DMS53 treated with DMSO at 0.1 percent for 48 hours (cell line): Measurements from ENCODE around the gene SPNS3.

Experiments
- DNase-seq: peaks from one replicate; lab custom pipeline; 2025; ENCODE audit not compliant: unreplicated experiment; lab: John Stamatoyannopoulos, UW

The SPNS3 gene

DNA sequence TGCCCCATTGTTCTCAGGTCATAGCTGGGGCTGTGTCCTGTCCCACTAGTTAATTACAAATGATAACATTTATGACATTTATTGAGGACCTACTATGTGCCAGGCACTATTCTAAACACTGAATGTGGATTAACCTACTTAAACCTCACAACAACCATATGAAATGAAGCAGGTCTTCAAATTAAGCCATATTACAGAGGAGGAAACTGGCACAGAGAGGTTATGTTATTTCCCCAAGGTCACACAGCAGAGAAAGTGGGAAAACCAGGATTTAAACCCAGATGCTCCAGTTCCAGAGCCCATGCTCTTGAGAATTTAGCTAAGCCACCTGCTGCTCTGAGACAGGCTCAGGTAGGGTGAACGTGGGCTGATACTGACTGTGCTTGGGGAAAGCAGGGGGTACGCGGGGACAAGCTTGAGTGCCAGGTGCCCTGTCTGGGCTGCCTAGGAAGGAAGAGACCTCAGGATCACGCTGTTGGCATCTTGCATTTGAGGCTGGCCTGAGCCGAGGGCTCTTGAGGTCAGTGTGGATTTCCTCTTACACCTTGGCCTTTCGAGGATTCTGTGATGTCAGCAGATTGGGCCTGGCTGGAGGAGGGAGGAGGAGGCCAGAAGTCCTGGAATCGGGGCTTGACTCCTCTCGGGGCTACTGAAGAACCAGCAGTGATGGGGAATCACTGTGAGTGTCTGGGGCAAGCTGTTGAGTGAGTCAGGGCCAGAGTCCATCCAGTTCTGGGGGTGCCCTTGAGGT is 73.8 kb downstream of the SPNS3 start:
- DNase-seq, result no peak

DNA sequence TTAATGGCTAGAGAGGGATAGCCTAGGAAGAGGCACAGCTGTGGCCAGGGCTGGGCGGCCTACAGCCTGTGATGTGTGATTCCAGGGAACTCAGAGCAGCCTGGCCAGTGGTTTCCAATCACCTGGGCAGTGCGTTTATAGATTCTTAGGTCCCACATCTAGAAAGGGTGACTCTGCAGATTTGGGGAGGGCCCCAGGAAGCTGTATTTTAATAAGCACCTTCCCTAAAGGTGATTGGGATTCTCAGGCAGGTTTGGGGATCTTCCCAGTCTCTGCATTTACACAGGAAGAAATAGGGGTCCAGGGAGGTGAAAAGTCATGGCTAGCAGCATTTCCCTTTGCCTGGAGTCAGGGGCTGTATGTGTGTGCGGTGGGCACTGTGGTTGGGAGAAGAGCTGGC is 74.5 kb downstream of the SPNS3 start:
- DNase-seq, result no peak

DNA sequence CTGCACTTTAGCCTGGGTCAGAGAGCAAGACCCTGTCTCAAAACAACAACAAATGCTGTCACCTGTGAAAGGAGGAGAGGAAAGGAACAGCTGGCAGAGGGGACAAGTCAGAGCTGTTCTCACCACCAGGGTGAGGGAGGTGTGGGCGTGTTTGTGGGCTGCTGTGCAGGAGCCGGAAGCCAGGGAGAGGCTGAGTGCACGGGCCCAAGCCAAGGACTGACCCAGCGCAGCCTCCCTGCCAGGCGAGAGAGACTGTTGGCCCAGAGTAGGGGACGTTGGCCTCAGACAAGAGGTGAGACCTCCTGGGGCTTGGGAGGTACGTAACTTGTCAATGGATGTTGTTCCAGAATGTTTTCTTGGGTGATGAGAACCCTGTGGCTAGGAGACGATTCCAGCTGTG is 75.7 kb downstream of the SPNS3 start:
- DNase-seq, result no peak

DNA sequence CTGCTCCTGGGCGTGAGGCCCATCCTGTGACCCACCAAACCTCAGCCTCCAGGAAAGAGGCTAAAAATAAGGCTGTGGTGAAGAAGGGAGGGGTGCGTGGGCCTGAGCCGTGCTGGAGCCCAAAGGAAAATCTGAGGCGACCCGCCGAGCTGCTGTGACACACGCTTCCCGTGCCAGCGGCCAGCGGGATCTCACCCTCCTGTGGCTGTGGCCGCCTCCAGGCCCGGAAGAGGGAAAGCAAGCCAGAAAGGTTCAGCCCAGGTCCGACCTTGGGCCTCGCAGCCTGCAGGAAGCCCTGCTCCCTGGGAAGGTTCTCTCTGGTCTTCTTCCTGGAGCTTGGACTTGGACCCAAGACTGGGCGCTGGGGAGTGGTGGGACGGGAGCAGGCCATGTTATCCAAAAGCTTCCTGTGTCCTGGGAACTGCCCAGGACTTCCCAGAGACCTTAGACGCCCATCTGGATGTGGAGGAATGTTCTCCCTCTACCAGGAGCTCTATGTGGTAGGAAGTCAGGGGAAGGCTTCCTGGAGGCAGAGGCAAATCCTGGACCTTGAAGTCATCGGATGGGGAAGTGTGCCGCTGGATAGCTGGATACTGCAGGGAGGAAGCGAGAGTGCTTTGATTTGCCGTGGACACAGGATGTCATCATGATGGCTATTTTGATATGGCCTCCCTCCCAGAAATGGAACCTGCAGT is 76.3 kb downstream of the SPNS3 start:
- no peak for DNase-seq

DNA sequence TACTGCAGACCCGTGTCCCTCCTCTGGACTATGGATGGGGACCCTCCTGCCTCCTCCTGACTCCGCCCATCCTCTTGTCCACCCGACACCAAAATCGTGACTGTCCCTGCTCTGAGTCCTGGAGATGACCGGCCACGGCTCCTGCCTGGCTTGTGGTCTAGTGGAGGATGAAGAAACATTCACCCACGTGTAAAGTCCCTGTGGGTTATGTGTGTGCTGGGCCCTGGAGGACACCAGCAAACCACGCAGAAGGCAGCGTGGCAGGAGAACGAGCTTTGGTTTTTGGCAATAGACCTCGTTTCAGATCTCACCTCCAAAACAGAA is 76.8 kb downstream of the SPNS3 start:
- DNase-seq, result no peak

DNA sequence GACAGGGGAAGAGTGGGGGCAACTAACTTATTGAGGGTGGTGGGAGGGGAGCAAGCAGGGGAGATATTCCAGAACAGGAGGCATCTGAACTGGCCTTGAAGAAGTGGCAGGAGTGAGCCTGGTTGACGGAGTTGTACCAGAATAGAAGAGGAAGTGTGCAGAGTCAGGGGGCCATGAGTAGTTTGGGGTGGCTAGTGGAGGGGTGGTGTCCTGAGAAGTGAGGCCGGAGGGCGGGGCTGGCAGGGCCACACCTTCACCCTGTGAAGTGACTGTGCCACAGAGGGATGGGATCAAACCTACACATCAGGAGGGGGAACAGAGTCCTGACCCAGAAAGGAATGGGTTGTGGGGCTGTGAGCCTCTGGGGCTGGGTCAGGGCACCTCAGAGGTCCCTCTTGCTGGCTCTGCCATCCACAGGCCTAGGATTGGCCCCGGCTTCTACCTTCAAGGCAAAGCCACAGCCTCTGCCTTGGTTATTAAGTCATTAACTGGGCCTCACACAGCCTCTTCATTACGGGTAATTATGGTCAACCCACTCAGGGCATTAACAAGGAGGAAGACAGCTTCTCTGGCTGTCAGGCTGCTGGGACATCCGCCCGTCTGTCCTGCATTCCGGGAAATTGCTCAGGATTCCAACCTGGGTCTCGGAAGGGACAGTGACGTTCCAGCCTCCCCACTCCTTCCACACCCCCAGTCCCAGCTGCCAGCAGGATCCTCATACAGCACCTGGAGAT is 77.6 kb downstream of the SPNS3 start:
- DNase-seq, result no peak

DNA sequence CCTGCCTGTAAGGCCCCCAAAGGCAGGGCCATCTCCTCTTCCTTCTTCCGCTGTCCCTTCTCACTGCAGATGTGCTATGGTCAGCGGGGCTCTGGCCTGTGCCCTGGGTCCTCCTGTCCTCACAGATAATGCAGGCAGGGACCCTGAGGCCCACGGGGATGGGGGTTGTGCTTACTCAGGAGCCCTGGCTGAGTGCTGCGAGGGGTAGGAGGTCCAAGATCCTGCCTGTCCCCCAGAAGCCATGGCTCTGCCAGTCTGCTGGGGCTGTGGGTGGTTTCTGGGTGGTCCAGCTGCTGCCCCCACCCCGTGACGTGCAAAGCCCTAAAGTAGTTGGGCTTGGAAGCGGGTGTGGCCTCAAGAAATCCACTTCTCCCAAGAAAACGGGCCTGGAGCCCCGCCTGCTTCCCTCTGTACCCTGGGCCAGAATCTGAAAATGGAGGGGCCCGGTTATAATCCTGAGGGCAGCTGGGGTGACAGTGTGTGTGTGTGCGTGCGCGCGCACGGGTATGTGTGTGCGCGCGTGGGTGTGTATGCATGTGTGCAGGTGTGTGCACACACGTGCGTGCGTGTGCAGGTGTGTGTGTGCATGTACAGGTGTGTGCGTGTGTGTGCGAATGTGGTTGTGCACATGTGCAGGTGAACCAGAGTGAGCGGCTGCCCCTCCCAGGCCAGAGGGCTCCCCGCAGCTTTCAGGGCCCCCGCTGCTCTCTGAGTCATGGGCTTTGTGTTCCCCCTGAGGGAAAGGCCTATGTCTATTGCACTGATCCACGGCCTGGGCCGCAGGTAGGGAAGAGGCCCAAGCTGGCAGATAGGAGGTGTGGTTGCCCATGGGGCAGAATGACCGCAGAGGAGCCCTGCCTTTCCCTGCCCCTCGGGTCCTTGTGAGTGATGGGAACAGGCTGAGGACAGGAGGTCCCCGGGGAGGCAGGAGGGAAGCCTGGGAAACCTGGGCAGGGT is 78.7 kb downstream of the SPNS3 start:
- no peak for DNase-seq

DNA sequence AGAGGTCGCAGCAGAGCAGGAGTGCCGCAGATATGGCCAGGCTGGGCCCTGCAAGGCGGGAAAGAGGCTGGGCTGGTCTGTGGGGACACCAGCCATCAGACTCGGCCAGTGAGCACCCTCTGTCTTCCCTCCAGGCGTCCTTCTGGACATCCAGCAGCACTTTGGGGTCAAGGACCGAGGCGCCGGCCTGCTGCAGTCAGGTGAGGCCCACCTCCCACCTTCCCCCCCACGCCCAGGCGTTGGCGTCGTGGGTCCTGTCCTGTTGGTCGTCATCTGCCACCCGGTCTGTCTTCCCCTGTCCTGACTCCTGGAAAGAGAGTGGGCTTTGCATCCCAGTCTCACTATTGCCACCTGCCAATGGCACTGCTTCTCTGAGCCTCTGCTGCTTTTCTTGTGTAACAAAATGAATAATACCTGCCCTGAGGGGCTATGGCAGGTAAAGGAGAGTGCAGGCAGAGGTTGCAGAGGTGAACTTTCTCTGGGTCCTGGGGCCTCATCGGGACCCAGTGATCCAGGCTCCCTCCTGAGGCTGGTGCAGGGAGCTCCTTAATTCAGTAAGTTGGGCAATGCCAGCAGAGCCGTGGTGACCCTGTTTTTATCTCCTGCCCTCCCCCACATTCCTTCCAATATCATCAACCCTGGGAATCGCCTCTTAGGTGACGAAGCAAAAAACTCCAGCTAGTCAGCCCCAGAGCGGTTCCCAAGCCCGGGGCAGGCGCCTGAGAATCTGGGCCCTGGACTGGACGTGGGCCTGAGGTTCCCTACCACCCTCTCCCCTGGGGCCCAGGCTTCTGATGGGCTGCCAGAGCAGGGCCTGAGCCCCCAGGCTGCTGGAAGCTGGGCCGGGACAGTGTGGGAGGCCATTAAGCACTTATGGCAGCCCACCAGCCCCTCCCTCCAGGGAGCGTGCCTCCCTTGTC is 79.6 kb downstream of the SPNS3 start:
- no peak for DNase-seq

DNA sequence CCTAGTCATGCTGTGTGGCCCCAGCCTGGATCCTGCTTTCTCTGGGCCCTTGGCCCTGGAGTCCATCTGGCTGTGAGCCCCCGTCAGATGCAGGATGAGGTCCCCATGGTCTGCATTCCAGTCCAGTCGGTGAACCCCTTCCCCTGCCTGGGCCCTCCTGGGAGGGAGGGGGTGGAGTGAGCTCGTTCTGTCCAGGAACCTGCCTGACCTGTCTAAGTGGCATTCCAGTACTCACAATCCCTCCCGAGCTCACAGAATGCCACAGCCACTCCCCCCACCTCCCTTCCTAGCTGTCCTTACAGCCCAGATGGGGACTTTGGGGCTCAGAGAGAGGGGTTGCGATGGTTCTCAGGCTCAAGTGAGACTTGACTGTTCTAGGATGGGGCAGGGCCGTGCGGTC is 80.5 kb downstream of the SPNS3 start:
- DNase-seq, result no peak

DNA sequence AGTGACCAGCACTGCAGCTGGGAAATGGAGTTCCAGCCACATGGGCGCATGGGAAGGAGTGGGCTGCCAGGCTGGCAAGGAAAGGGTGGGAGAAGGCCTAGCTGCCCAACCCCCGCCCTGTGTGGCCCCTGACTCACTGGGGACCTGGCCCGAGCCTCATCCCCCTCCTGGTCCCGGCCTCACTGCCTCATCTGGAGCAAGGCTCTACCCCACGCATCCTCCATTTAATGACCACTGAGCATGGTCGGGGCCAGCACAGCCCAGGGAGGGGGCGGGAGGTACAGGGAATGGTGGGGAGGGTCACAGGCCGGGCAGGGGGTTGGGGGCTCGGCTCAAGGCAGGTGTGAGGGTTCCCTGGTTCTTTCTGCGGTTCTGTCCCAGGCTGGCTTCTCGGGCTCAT is 81.0 kb downstream of the SPNS3 start:
- DNase-seq, result no peak

DNA sequence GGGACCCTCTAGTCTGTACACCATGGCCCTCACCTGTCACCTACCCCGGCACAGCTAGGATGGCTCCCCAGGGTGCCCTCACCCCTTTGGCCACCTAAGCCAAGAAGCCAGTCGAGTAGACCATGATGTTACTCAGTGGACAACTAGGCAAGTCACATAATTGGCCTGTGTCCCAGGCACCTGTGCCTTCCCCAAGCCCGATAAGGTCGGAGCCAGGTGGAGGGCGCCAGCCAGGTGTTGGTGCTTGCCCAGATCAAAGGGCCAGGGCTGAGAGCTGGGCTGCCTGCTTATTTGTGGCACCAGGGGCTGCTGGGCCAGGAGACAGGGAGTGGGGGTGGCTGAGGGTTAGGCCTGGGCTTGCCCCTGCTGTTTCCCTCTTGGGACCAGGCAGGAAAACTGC is 81.8 kb downstream of the SPNS3 start:
- DNase-seq, result no peak

DNA sequence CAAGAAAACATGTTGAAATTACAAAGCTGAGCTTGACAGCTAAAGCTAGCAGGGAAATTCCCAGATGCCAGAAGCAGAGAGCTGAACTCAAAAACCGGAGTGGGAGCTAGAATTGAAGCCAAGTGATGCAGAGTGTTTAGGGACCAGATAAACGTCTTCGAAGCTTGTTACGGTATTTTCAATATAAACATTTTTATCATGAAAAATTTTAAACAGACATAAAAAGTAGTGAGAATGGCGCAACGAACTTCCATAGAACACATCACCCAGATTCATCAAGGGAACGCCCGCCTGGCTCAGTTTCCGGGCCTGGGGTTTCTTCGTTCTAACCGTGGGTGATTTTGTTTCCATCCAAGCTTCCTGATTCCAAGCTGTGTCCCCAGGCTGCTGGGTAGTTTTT is 83.0 kb downstream of the SPNS3 start:
- no peak for DNase-seq

DNA sequence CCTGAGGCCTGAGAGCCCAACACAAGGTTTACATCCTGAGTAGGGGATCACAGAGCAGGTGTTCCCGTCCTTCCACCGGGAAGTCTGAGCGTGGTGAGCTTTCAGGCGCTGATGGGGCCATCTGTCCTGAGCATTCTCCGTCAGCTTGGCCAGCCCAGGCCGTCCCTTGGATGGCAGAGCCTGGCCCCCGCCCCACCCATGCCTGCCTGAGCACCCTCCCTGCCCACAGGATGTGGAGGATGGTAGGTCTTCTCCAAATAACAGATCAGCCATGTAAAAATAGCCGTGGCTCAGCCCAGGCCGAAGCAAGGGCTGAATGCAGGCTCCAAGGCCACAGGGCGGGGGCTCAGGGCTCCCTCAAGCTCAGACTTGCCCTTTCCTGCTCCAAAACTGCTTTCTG is 85.2 kb downstream of the SPNS3 start:
- DNase-seq, result no peak

DNA sequence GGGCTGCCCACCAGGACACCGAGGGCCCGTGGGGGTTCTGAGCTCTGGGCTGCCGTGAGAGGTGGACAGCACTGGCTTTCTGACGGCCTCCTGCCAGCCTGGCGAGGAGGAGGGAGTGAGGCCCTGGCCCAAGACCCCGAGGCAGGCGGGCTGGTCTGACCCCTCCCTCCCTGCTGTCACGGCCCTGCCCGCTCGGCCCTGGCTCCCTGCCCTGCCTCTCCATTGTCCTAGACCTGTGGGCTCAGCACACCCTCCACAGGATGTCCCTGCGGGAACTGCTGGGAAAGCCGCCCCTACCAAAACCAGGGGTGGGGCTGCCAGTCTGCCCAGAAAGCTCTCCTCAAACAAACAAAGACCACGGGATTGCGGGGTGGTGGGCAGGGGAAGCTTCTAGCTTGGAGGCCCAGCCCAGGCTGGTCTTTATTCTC is 85.6 kb downstream of the SPNS3 start:
- DNase-seq, result no peak

DNA sequence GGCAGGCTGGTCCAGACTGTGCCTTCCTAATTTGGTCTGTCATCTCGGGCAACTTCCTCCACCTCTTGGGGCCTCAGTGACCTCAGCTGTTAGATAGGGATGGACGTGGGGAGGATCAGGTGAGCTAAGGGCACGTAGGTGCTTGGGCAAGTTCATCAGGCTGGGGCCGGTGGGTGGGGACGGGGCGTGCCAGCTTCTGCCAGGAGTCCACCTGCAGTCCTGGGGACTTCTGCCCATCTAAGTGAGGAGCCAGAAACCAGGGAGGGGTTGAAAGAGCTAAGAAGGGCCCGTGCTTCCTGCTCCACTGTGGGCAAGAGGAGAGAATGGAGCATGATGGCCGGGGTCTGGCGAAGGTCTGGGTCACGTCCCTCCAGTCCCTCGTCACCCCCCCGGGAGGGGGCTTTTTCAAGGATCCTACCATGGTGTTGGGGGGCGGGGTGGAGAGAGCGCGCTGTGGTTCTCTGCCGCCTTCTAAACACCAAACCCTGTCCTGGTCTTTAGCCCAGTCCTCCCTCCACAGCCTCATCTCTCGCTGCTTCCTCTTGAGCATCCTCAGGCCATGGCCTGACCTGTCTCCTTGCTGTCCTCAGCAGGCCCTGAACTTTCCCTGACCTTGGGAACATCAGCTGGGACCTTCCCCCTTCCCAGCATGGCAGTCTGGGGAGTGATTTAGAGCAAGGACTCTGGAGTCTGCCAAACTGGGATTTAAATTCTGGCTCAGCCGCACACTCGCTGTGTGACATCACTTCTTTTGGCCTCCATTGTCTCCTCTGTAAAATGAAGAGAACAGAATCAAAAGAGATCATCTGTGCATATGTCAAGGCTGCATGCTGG is 86.5 kb downstream of the SPNS3 start:
- DNase-seq, result no peak

DNA sequence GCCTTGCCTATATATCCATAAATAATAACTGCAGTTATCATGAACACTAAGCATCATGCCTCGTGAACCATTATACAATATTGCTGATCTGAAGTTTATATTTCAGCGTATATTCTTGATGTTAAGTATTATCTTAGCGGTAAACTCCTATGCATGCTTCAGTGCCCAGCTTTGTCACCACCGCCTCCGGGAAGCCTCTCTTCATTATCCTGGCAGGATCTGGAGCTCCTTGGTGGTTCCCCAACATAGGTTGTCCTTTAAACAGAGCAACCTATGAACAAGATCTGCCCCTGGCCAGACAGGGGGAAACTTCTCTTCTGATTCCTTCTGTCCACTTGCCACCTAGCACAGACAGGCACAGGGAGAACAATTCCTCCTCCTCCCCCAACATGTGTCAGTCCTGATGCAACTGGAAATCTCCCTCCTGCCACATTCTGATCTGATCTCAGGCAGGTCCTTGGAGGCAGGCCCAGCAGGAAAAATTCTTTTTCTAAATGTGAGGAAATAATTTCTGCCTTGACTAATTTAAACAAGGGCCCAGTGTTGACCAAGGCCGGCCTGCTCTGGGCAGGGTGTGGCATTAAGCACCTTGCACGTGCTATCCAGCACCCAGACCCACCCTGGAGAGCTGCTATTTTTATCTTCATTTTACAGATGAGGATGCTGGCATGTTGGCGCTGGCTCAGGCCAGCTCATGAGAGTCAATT is 87.3 kb downstream of the SPNS3 start:
- DNase-seq, result no peak

DNA sequence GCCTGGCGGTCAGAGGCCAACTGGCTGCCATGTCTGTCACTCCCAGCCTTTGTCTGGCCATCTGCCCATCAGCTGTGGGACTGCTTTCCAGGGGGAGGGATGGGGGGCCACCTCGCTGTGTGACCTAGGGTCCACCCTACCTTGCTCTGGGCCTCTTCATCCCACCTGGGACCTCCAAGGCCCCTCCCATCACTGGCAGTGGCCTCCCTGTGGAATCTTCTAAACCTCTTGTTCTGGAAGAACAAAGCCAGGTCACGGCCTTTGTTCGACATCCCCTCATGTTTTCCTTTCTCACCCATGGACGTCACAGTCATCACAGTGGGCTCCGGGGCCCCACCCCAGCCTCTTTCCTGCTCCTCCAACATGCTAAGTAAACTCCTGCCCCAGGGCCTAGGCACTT is 88.9 kb downstream of the SPNS3 start:
- no peak for DNase-seq

DNA sequence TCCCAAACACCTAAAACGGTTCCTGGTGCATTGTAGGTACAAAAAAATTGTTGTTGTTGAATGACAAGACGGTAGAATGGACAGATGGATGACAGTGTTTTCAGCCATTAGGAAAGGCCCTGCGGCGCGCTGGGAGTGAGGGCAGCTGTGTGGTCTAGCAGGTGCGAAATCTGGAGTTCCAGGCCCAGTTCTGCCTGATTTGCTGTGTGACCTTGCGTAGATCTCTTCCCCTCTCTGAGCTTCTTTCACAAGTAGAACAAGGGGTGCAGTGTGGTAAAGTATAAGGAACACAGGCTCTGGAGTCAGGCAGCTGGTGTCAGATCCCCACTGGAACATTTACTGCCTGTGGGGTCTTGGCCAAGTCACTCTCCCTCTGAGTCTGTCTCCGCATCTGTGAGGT is 90.2 kb downstream of the SPNS3 start:
- no peak for DNase-seq
